GM19239 (cell line): ENCODE data around the gene CRYZ.
"Not testable (repeated sequence)": the region's sequence is repeated elsewhere in the genome, so short reads cannot be mapped to it uniquely, and the experiment has no call there.

ENCODE experiments used
- DNase-seq: peaks from one replicate; pipeline ENCODE4 v3.0.0; 2011; ENCODE audit warnings: low spot score; ENCODE audit not compliant: insufficient read length
- FAIRE-seq: peaks from 2 replicates; lab custom pipeline; 2011; peaks lifted over from hg19 to GRCh38; lab: Jason Lieb, UNC

The CRYZ gene, protein sequence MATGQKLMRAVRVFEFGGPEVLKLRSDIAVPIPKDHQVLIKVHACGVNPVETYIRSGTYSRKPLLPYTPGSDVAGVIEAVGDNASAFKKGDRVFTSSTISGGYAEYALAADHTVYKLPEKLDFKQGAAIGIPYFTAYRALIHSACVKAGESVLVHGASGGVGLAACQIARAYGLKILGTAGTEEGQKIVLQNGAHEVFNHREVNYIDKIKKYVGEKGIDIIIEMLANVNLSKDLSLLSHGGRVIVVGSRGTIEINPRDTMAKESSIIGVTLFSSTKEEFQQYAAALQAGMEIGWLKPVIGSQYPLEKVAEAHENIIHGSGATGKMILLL

DNA sequence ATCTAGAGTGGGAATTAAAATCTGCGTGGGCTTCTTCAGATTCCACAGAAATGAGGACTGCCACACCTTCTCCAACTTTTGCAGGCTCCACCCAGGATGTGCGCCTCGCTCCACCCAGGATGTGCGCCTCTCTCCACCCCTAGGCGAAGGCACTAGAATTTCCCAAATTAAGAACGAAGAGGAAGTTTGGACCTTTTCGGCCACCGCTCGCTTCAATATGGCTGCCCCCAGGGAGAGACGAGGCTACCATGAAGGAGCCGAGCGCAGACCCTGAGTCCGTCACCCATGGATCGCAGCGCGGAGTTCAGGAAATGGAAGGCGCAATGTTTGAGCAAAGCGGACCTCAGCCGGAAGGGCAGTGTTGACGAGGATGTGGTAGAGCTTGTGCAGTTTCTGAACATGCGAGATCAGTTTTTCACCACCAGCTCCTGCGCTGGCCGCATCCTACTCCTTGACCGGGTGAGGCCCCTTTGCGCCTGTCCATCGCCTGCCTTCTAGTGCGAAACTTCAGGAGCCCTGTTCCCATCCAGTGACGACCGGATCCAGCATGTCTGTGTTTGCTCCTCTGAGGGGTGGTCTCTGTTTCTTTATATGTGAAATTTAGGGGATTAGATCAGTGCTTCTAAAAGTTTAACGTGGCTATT, at the start of gene CRYZ, which contains the start of gene TYW3:
Gene CRYZ (minus strand): TSS at position 91 of the 644 bp plus-strand sequence. CDS start 8,229 bp downstream, outside the sequence.
Gene TYW3 (plus strand): TSS at position 193 of the 644 bp plus-strand sequence. CDS start 93 bp downstream, at position 286.
- FAIRE-seq (peak; percentile 97), DNase-seq (peak; percentile 28)

DNA sequence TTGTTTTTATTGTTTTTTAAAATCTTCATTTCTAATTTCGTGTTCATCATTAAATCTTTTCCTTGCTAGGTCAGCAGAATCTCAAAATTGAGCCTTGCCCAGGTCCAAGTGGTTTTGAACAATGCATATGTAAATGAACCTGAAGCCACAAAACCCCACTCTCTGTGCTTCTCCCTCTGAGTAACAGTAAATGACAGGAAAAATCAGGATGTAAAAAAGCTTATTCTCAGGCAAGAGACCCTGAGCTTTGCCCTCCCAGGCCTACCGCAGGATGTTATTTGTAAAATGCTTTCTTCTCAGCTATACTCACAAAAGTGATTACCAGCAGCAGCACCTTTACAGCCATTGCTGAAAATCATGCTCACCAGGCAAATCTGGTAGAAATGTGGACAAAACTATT, 47.7 kb upstream of the CRYZ start:
- FAIRE-seq (no peak), DNase-seq (no peak)

DNA sequence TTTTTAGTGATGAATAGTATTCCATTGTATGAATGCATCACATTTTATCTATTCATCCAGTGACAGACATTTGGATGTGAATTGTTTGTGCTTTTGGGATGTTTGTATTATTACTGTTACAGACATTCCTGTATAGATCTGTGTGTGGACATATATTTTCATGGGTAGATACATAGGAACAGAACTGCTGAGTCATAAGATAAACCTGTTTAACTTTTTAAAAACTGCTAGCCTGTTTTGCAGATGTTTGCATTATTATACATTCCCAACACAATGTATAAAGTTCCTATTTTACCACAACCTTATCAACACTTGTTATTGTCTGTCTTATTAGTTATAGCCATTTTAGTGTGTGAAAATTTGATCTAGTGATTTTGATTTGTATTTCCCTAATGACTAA, 46.9 kb upstream of the CRYZ start:
- DNase-seq (no peak), FAIRE-seq (no peak)

DNA sequence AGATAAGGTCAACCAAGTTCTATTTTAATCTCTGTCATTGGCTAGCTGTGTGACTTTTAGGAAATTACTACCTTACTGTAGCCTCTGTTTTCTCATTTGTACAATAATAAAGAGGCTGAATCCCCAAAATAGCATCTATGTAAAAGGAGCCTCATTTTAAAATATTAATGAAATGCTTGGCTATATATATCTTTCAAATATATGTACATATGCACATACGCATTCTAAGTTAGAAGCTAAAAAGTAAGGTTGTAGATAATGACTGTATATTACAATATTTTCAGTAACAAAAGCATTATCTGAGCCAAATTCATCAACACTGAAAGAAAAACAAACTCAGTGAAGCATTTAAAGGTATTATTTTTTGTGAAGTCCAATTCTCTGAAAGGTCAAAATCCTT, 44.7 kb upstream of the CRYZ start:
- DNase-seq: no peak
- no peak for FAIRE-seq

DNA sequence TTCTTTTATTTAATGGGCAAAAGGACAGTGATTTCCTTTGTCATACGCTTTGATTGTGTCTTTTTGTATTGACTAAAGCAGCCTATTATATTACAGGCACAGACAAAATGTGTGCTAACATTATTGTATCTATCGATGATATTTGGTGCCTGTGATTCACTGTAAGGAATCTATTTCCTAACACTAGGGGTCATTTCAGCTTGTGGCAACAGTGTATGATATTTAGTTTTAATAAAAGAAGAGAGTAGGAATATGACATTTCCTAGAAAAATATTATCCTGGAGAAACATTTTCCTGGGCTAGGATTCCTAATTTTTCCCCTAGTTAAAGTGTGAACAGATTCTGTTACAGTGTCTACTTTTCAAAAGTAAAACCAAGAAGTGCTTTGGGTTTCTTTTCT, 42.9 kb upstream of the CRYZ start:
- DNase-seq (no peak), FAIRE-seq (no peak)

DNA sequence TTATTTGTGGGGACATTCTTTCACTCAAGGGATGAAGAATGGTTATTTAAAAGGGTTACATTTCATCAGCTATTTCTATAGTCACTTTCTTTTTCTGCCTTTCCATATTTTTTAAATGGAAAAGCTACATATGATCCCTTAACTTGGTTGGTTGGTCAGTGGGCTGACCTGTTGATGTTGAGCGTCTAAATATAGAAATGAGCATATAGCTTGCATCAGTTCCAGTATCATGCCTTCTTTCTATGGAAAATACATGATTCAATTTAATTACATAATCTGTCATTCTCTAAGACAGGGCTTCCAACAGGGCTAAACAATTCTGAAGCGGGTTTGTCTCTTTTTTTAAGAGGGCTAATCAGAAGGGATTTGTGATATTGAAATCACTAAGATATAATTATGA, 40.7 kb upstream of the CRYZ start:
- no peak for DNase-seq
- FAIRE-seq: no peak

DNA sequence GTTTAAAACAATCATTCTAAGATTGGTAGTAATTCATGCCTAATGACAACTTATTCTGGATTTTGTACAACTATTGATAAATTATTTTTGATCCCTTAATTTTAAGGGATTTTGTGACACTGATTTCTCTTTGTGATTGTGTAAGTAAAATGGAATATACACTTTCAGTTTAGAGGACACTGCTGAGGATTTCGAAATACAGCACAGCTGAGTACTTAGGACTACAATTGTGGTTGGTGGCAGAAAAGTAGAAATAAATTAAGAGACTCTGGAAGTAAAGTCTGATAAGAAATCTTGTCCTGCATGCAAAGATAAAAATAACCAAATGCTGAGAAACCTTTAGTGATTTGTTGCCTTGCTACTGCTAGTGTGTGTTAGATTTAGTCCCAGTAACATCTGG, 40.1 kb upstream of the CRYZ start:
- FAIRE-seq: no peak
- DNase-seq: no peak

DNA sequence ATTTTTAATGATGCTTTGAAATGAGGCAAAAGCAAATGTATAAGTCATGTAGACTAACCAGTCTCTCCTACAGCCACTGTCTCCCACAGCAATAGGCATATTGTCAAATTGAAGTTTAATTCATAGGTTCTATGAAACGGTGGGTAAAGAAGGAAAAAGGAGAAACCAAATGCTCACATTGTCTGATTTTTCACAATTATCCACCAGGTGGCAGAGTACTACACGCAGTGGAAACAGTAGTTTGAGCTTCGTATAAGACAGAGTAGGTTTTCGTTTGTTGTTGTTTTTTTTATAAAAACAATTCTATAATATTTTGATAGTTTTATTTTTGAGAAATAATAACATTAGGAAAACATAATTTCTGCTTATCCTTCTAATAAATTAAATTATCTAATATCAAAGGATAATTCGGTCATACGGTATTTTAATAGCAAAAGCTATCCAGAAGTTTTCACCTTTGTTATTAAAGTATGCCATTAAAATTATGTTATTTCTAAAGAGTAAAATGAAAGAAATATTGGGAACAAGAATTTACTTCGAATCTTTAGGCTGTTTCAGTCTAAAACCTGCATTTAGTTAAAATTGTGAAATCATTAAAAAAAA, 39.2 kb upstream of the CRYZ start:
- no peak for DNase-seq
- FAIRE-seq: peak; percentile 86

DNA sequence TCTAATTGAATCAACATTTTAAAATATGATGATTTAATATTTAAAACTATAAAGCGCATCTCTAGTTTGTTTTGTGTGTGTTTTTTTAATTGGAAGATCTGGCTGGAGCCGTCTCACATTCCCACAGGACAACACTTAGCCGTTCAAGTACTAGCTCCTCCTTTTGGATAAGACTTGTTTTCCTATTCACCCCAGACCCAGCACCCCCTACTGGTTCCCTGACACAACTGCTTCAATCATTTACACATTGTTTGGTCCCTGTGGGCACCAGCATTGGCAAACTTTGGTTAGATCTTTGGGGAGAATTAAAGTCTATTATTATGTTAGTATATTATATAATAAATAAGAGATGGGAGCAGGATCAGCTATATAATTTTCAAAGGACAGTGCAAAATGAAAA, 34.6 kb upstream of the CRYZ start:
- DNase-seq (no peak), FAIRE-seq (no peak)

DNA sequence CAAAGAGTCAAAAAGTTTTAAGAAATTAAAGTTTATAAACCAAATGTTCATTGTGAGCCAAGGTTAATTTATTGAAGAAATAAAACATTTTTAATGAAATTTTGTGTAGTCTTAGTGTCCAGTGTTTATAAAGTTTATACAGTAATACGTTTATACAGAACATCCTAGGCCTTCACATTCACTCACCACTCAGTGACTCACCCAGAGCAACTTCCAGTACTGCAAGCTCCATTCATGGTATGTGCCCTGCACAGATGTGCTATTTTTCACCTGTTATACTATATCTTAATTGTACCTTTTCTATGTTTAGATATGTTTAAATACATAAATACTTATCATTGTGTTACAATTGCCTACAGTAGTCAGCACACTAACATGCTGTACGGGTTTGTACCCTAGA, 33.7 kb upstream of the CRYZ start:
- FAIRE-seq (no peak), DNase-seq (no peak)

DNA sequence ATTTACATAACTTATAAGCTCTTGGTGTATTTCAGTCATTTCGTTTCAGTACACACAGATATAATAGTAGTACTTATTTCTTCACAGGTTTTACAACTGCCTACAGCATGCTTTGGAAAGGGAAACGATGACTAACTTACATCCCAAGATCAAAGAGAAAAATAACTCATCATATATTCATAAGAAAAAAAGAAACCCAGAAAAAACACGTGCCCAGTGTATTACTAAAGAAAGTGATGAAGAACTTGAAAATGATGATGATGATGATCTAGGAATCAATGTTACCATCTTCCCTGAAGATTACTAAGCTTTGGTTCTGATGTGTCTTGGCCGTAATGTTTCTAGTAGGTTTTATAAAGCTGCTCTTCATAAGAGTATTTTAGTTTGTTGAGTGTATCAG, 31.0 kb upstream of the CRYZ start:
- FAIRE-seq (no peak), DNase-seq (no peak)

DNA sequence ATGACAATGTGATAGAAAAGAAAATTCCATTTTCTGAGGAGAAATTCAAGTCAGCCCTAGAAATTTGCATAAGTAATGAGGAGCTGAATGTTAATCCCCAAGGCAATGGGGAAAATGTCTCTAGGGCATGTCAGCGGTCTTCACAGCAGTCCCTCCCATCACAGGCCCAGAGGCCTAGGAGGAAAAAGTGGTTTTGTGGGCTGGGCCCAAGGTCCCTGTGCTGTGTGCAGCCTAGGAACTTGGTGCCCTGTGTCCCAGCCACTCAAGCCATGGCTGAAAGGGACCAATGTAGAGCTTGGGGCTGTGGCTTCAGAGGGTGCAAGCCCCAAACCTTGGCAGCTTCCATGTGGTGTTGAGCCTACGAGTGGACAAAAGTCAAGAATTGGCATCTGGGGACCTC, 23.8 kb upstream of the CRYZ start:
- not testable (repeated sequence) for DNase-seq, FAIRE-seq

DNA sequence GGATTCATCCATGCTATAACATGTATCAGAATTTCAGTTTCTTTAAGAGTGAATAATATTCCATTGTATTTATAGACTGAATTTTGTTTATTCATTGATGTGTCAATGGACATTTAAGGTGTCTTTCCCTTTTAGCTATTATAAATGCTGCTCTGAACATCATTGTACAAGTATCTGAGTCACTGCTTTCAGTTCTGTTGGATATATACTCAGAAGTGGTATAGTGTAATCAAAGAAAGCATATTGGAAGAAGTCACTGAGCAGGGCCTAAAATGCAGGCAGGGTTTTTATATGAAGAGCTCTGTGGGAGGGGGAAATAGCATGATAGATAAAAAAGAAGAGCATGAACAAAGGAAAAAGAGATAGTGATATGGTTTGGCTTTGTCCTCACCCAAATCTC, 22.6 kb upstream of the CRYZ start:
- DNase-seq (no peak), FAIRE-seq (no peak)

DNA sequence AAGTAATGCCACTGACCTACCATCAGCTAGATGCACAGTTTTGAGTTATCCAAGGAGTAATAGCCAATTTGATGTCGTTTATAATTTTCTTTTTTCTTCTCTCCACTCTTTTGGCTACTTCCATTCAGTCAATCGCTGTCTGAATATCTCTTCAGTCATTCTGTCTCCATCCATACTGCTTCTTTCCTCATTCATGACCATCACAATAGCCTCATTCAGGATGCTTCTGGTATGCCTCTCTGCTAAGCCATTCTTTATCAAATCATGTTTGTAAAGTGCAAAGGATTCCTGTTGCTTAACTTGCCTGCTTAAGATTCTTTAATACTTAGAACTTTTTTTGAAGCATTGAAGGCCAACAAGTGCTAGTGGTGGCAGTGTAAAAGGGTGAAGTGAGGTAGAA, 20.3 kb upstream of the CRYZ start:
- no peak for DNase-seq
- FAIRE-seq: no peak

DNA sequence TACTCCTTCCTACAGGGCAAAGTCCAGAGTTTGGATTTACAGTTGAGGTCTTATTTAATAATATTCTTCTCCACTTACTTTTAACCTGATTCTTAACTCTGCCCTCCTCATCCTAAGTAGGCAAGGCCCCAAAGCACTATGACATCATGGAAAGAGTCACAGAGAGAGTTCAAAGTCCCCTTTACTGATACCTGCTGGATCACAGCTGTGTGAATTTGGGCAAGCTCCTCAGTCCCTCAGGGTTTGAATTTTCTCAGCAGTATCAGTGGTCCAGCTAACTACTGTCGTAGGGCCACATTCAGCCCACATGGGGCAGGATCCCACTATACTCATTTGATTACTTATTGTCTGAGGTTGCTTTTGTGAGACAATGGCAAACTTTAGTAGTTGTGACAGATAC, 16.1 kb upstream of the CRYZ start:
- FAIRE-seq: peak; percentile 83
- peak; percentile 4 for DNase-seq

DNA sequence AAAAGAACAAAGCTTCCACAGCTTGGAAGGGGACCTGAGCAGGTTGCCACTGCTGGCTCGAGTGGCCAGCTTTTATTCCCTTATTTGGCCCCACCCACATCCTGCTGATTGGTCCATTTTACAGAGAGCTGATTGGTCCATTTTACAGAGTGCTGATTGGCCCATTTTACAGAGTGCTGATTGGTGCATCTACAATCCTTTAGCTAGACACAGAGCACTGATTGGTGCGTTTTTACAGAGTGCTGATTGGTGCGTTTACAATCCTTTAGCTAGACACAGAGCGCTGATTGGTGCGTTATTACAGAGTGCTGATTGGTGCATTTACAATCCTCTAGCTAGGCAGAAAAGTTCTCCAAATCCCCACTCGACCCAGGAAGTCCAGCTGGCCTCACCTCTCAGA, 12.4 kb upstream of the CRYZ start:
- not testable (repeated sequence) for FAIRE-seq

DNA sequence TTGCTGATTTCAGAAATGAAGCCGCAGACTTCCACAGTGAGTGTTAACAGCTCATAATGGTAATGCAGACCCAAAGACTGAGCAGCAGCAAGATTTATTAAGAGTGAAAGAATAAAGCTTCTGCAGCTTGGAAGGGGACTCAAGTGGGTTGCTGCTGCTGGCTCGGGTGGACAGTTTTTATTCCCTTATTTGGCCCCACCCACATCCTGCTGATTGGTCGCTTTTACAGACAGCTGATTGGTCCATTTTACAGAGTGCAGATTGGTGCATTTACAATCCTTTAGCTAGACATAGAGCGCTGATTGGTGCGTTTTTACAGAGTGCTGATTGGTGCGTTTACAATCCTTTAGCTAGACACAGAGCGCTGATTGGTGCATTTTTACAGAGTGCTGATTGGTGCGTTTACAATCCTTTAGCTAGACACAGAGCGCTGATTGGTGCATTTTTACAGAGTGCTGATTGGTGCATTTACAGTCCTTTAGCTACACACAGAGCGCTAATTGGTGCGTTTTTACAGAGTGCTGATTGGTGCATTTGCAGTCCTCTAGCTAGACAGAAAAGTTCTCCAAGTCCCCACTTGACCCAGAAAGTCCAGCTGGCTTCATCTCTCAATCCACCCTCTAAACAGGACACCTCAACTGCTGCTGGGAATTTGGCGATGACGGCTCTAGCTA, 7.6 kb upstream of the CRYZ start:
- DNase-seq, FAIRE-seq: not testable (repeated sequence)

More for the DNA sequence above, 12.4 kb upstream of the CRYZ start:
- not testable (repeated sequence) for DNase-seq

DNA sequence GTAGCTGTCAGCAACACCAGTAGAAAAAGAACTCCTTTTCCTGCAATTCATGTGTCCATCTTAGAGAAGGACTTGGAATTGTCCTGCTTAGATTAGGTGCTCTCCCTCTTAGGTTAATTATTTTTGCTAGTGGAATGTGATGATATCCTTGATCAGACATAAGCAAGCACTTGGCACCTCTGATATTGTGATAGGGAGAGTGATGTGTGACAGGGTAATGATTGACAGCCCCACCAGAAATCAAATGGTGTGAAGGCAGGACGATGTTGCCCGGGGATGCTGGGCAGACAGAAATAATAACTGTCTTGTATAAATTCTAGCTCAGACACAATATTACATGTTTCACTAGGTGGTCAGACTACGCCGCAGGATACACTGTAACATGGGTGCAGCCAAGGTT, 4.5 kb upstream of the CRYZ start:
- no peak for DNase-seq
- FAIRE-seq: no peak

DNA sequence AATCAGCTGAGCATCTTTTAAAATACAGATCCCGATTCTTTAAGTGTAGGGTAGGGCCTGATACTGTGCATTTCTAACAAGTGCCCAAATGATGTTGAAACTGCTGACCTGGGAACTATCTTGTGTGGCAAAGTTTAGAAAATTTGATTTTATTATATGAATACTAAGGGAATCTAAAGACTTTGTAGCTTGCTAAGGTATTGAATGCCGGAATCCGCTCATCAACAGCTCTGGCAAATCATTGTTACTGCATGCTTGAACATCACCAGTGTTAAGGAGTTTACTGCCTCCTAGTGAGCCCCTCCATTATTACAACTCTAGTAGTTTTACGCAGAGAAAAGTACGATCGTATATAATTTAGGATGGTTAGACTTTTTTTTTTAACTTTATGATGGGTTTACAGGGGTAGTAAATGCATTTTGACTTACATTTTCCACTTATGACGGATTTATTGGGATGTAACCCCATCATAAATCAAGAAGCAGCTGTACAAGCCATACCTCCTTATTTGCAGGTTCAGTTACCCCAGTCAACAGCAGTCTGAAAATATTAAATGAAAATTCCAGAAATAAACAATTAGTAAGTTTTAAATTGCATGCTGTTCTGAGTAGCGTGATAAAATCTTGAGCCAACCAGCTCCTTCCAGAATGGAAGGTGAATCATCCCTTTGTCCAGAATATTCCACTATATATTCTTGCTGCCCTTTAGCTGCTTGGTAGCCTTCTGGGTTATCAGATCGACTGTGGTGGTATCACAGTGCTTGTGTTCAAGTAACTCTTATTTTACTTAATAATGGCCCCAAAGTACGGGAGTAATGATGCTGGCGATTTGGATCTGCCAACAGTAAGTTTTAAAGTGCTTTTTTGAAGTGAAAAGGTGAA, 994 bp upstream of the CRYZ start:
- peak; percentile 9 for DNase-seq
- FAIRE-seq: peak; percentile 74
